GM21360 (cell line): ENCODE results near the gene RANBP10.

ENCODE experiments used
- ATAC-seq: cut with Tn5 transposase; IDR thresholded peaks from one replicate; pipeline ENCODE4 v1.9.1; 2021; ENCODE audit warnings: mild to moderate bottlenecking, moderate library complexity; ENCODE audit not compliant: unreplicated experiment

RANBP10 gene

GRCh38 chr16:67749436-67750078 is 56.8 kb downstream of the RANBP10 start:
- no peak for ATAC-seq

DNA sequence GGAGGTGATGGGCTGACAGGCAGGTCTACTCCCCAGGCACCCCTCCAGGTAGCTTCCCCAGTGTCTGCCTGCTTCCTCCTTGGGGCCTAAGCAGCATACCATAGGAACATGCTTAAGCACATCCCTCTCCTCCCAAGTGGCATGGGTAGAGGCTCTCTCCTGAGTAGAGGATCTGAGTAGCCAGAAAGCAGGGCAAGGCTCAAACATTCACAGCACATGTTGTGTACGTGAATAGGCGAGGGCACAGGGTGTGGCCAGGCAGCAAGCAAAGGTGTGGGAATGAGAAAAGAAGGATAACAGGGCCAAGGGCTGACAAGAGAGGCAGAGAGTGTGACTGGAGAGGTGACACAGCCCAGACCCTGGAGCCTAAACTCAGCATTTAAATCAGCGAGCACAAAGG is 57.5 kb downstream of the RANBP10 start:
- no peak for ATAC-seq

DNA sequence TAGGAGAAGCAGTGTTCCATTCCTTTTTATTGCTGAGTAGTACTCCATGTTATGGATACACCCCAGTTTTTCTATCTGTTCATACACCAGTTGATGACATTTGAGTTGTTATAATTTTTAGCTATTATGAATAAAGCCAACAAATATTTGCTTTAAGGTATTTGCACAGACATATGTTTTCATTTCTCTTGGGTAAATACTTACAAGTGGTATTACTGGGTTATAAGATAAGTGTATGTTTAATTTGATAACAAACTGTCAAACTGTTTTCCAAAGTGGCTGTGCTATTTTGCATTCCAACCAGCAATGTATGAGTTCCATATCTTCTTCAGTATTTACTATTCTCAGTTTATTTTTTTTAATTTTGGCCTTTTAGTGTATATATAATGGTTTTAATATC is 59.5 kb downstream of the RANBP10 start:
- no peak for ATAC-seq

DNA sequence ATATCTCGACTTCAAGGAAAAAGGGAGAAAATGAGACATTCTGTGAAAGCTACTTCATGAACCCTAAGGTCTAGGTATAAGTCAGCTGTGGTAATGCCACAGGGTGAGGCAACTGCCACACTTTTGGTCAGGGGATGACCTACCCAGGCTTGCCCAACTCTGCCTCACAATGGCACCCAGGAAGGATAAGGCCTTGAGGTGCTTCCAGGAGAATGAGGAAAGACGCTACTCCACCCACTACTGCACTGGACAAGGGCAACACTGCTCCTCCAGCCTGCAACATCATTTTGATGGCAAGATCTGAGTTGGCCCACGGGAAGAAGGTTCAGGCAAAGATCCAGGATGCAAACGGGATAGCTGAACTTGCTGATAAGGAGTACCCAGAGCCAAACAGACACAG is 65.2 kb downstream of the RANBP10 start:
- ATAC-seq = no peak

- ATAC-seq = no peak
These were observed 66.0 kb downstream of the RANBP10 start for GRCh38 chr16:67740391-67740790.

- ATAC-seq = no peak
These were observed 69.5 kb downstream of the RANBP10 start for GRCh38 chr16:67736858-67737257.

- no peak for ATAC-seq
These were observed 71.6 kb downstream of the RANBP10 start for GRCh38 chr16:67734731-67735201.

DNA sequence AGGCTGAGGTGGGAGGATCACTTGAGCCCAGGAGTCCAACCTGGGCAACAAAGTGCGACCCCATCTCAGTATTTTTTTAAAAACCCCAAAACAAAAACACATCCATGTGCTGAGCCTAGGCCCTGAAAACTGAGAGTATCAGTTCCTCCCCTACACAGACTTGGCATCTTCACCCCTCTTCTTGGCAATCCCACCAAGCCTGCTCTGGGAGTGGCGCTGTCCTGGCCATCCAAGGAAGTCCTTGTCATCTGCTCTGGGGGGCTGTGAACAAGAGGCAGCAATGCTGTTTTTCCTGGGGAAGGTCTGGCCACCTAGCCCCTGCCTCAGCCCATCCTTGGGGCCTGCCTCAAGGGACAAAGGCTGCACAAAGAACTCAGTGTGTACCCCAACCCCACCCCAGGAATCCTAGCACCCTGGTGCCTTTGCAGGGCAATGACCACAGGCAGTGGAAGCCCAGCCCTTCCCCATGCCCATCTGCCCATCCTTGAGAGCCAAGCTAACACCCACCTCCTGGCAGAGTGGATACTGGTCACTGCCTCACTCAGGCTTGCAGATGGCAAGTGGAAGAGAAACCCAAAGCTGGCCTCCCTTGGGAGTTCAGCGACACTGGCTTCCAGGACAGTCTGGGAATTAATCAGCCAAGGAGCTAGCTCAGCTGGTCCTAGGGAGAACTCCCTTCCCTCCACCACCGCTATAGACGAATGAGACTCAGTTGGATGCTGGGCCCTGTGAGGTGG is 72.5 kb downstream of the RANBP10 start:
- no peak for ATAC-seq

DNA sequence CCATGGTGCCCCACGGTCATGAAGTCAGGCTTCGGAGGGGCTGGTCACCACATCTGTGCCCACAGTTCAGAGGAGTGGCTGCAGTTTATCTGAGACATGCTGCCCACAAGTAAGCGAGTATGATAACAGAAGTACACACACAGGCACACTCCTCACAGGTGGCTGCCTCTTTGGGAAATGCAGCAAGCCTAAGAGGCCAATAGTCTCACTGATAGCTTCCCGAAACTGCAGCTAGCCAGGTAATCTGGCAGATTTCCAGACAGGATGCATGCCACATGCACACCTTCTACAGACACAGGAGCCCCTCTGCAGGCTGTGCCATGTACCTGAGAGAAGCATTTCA is 74.6 kb downstream of the RANBP10 start:
- ATAC-seq = no peak

- no peak for ATAC-seq
These were observed 75.1 kb downstream of the RANBP10 start for GRCh38 chr16:67731071-67731752.

- ATAC-seq = no peak
These were observed 76.0 kb downstream of the RANBP10 start for GRCh38 chr16:67730326-67730725.

- no peak for ATAC-seq
These were observed 76.6 kb downstream of the RANBP10 start for GRCh38 chr16:67729636-67730248.

- ATAC-seq = no peak
These were observed 78.6 kb downstream of the RANBP10 start for GRCh38 chr16:67727521-67728485.

DNA sequence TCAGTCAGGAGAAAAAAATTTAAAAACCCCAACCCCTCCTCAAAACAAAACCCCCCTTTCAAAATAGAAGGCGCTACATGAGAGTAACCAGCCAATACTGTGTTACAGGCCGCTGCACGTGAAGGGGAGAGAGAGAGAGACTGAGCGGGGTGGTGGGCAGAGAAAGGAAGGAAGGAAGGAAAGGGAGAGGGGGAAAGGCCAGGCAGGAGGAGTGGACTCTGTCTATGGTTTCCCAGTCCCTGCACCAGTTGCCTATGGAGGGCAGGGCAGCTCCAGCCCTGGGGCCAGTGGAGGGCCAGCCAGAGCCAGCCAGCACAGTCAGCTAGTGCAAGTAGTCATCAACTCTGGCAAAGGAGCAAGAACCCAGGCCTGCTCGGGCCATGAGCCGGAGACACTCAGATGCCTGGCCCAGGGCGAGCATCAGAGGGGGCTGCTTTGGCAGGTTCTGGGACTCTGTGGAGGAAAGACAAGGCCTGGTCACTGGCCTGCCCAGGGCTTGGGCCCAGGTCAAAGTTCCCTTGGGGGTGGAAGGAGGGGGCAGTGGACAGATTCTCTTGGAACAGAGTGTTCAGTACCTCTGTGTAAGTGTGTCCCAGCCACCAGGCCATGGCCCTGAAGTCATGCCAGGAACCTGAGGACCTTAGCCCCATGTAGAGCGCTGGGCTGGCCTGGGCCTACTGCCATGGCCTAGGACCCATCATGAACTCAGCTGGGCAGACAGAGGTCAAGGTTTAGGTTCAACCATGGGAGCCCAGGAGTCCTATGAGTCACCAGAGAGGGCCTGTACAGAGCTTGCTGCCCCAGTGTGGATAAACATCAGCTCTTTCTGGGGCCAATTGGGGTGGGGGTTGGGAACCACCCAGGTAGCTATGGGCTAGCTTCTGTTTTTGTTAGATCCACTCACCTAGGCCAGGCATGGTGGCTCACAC is 80.0 kb downstream of the RANBP10 start:
- no peak for ATAC-seq

- ATAC-seq = no peak
These were observed 82.5 kb downstream of the RANBP10 start for GRCh38 chr16:67723911-67724305.

DNA sequence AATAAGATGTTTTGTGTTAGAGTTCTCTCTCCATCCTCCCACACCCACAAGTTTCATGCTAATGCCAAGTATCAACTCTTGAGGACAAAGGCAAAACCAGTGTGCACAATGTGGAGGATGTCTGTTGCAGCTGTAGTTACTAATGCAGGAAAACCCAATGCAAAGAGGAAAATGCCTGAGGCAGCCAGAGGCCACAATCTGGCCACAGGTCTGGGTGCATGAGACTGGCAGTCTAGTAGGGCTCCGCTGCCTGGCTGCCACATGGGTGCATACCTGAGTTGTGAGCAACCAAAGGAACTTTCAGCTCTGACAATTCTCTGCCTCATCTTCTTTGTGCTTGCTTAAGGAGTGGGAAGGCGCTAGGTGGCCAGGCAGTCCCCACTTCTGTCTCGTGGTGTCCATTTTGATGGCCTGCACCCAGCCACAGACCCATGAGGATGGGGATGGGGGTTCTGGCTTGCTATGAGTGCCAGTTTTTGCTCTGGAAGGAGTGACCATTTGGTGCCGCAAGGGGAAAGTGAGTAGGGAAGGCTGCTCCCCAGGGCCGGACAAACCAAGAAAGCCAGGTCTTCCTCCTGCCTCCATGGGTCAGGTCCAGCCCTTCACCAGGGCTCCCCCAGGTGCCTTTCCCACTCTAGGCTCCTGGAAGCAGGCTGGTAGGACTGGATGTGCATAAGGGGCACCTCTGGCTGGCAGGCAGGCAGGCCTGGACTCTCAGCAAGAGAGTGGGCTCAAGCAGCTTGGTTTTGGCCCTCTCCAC is 83.0 kb downstream of the RANBP10 start:
- no peak for ATAC-seq

DNA sequence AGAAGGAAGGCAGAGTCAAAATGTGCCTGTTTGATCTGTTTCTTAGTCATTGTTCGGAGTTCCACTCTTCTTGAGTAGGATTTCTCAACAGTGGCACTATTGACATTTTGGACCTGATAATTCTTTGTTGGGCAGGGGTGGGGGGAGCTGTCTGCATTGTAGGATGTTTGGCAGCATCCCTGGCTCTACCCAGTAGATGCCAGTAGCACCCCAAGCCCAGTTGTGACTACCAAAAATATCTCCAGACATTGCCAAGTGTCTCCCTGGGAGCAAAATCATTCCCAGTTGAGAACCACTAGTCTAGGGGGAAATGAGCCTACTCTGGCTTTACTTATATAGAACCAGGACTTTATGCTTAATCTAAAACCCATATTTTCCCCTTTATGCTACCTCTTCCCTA is 86.1 kb downstream of the RANBP10 start:
- no peak for ATAC-seq

- ATAC-seq = no peak
These were observed 86.6 kb downstream of the RANBP10 start for GRCh38 chr16:67719778-67720144.
